GM12891 (cell line): ENCODE data around the gene SNX8.

Experiments used
- DNase-seq: peaks from one replicate; pipeline ENCODE4 v3.0.0; 2011; ENCODE audit warnings: low spot score; ENCODE audit not compliant: insufficient read length
- FAIRE-seq: peaks from 2 replicates; lab custom pipeline; 2011; peaks lifted over from hg19 to GRCh38; lab: Jason Lieb, UNC
- PAX5 ChIP-seq: IDR thresholded peaks from 2 replicates; pipeline ENCODE4 v1.6.1; 2011; ENCODE audit warnings: low read length, moderate library complexity, mild to moderate bottlenecking; ENCODE audit not compliant: insufficient read depth, severe bottlenecking
- POLR2A ChIP-seq: IDR thresholded peaks from 2 replicates; pipeline ENCODE4 v1.6.1; 2011; ENCODE audit warnings: low read depth, low read length, control low read depth
- POLR2AphosphoS5 ChIP-seq: IDR thresholded peaks from 2 replicates; pipeline ENCODE4 v1.6.1; 2011; ENCODE audit warnings: low read depth, low read length, control low read depth
- POU2F2 ChIP-seq: IDR thresholded peaks from 2 replicates; pipeline ENCODE4 v1.6.1; 2011; ENCODE audit warnings: low read depth, mild to moderate bottlenecking, control low read depth, low read length, moderate library complexity
- SPI1 ChIP-seq: IDR thresholded peaks from 2 replicates; pipeline ENCODE4 v1.6.1; 2011; ENCODE audit warnings: low read depth, low read length, control low read depth
- TAF1 ChIP-seq: IDR thresholded peaks from 2 replicates; pipeline ENCODE4 v1.6.1; 2011; ENCODE audit warnings: low read depth, low read length, control low read depth

Gene SNX8

GRCh38 chr7:2239242-2239641 lies 75.0 kb downstream of the SNX8 start:
- TF ChIP-seq POLR2A = no peak
- FAIRE-seq (no peak), DNase-seq (no peak)

DNA sequence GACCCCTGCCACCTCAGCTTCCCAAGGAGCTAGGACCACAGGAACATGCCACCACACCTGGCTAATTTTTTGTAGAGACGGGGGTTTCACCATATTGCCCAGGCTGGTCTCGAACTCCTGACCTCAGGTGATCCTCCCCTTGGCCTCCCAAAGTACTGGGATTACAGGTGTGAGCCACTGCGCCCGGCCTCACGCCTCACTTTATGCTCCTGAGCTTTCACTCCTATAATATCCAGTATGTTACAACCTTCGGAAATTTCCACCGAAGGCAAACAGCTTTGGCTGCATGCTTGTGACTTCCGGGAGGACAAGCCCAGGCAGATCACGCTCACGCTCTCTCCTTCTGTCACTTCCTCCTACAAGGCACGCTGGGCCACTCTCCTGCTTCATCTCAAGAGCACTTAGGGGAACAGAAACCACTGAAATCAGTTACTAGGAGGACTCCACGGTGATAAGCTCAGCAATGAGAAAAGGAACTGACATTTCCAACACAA lies 77.1 kb downstream of the SNX8 start:
- DNase-seq (peak; percentile 77), FAIRE-seq (peak; percentile 96)
- peak; percentile 11 for TF ChIP-seq PAX5
- peak; percentile 98 for TF ChIP-seq SPI1
- peak; percentile 63 for TF ChIP-seq POU2F2
- peak; percentile 36; the same call in 1 of the 2 replicates for TF ChIP-seq TAF1
- TF ChIP-seq POLR2A = 0 out of 2 replicates have a peak, but pooled peaks have one; percentile 32
- TF ChIP-seq POLR2AphosphoS5 = no peak

GRCh38 chr7:2233926-2234325 lies 80.3 kb downstream of the SNX8 start:
- FAIRE-seq = no peak
- DNase-seq = no peak
- no peak for TF ChIP-seq POLR2A
- no peak for TF ChIP-seq POU2F2
- no peak for TF ChIP-seq POLR2AphosphoS5
- TF ChIP-seq TAF1 = no peak
- no peak for TF ChIP-seq PAX5
- no peak for TF ChIP-seq SPI1

- TF ChIP-seq TAF1 = peak; percentile 47
- no peak for TF ChIP-seq SPI1
- TF ChIP-seq PAX5 = peak; percentile 9
- TF ChIP-seq POLR2AphosphoS5 = peak; percentile 59; the same call in 1 of the 2 replicates
- TF ChIP-seq POLR2A = peak; percentile 50; the same call in 1 of the 2 replicates
- TF ChIP-seq POU2F2 = no peak
- DNase-seq = peak; percentile 95
- FAIRE-seq = peak; percentile 75
These were observed 81.3 kb downstream of the SNX8 start, which contains the start of gene MAD1L1 for GRCh38 chr7:2232766-2233520. Gene MAD1L1, minus strand, starts transcription at chr7:2232945. Its CDS starts 2,812 bp downstream, at chr7:2230133.

GRCh38 chr7:2231992-2232765 lies 82.1 kb downstream of the SNX8 start:
- DNase-seq (no peak), FAIRE-seq (no peak)
- no peak for TF ChIP-seq PAX5
- TF ChIP-seq POU2F2 = no peak
- TF ChIP-seq POLR2A = no peak
- no peak for TF ChIP-seq SPI1
- no peak for TF ChIP-seq TAF1

GRCh38 chr7:2230882-2231281 lies 83.4 kb downstream of the SNX8 start:
- TF ChIP-seq POLR2A = no peak
- TF ChIP-seq POU2F2 = no peak
- no peak for TF ChIP-seq POLR2AphosphoS5
- TF ChIP-seq PAX5 = no peak
- no peak for TF ChIP-seq SPI1
- no peak for FAIRE-seq
- no peak for DNase-seq

GRCh38 chr7:2230226-2230625 lies 84.0 kb downstream of the SNX8 start:
- DNase-seq = no peak
- TF ChIP-seq POLR2AphosphoS5 (no peak), PAX5 (no peak), POU2F2 (no peak), POLR2A (no peak), TAF1 (no peak), SPI1 (no peak)
- FAIRE-seq = no peak

GRCh38 chr7:2229467-2229866 lies 84.8 kb downstream of the SNX8 start:
- FAIRE-seq = no peak
- no peak for DNase-seq
- TF ChIP-seq PAX5 (no peak), POLR2A (no peak), SPI1 (no peak)

- DNase-seq (no peak), FAIRE-seq (no peak)
- no peak for TF ChIP-seq SPI1
- no peak for TF ChIP-seq POLR2A
- no peak for TF ChIP-seq POU2F2
- TF ChIP-seq TAF1 = no peak
- TF ChIP-seq POLR2AphosphoS5 = no peak
- no peak for TF ChIP-seq PAX5
These were observed 85.3 kb downstream of the SNX8 start for GRCh38 chr7:2228921-2229320.

GRCh38 chr7:2227699-2228098 lies 86.5 kb downstream of the SNX8 start:
- no peak for FAIRE-seq
- TF ChIP-seq TAF1 (no peak), PAX5 (no peak), POLR2AphosphoS5 (no peak), POLR2A (no peak)
- DNase-seq = no peak

DNA sequence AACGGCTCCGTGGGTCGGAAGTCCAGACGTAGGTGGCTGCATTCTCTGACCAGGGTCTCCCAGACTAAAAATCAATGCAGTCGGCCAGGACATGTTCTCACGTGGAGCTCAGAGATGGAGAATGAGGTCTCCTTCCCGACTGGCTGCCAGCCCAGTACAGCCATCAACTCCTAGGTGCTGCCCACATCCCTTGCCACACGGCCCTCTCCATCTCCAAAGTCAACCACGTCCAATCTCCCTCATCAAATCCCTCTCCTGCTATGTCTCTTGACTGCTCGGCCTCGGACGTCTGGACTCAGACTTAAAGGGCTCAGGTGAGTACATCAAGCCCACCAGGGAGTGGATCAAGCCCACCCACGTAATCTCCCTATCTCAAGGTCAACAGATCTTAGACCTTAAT lies 88.4 kb downstream of the SNX8 start:
- TF ChIP-seq TAF1 = no peak
- TF ChIP-seq POLR2AphosphoS5 = no peak
- no peak for TF ChIP-seq SPI1
- TF ChIP-seq POLR2A = no peak
- TF ChIP-seq POU2F2 = no peak
- TF ChIP-seq PAX5 = no peak
- FAIRE-seq (no peak), DNase-seq (no peak)
